VCaP (cell line): ENCODE measurements around the gene HMGN5.

ENCODE experiments used
- H3K27ac ChIP-seq: fragments of 450-650 bp; 2 replicates; pipeline ENCODE4 v1.5.1; 2017
- TF ChIP-seq, protein P1 (sequence below): fragments of 450-650 bp; conservative IDR thresholded peaks from 2 replicates; pipeline ENCODE4 v1.5.1; 2017; ENCODE audit warnings: mild to moderate bottlenecking, moderate library complexity

The HMGN5 gene

DNA sequence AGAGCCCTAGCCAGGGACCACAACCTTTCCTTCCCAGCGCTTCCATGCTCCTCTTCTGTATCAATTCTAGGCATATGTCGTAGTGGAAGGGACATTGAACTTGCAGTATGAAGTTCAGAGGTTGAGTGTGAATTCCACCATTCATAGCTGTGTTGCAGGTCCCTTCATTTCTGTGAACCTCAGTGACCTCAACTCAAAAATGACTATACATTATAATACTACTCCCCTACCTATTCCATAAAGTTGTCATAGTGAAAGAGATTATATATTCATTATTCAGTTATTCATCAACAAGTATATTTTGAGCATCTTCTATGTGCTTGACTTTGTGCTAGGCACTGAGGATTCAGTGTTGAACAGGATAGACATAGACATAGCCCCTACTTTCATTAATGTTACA is 28.2 kb upstream of the HMGN5 start:
- TF ChIP-seq, protein P1, sequence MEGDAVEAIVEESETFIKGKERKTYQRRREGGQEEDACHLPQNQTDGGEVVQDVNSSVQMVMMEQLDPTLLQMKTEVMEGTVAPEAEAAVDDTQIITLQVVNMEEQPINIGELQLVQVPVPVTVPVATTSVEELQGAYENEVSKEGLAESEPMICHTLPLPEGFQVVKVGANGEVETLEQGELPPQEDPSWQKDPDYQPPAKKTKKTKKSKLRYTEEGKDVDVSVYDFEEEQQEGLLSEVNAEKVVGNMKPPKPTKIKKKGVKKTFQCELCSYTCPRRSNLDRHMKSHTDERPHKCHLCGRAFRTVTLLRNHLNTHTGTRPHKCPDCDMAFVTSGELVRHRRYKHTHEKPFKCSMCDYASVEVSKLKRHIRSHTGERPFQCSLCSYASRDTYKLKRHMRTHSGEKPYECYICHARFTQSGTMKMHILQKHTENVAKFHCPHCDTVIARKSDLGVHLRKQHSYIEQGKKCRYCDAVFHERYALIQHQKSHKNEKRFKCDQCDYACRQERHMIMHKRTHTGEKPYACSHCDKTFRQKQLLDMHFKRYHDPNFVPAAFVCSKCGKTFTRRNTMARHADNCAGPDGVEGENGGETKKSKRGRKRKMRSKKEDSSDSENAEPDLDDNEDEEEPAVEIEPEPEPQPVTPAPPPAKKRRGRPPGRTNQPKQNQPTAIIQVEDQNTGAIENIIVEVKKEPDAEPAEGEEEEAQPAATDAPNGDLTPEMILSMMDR: no peak

DNA sequence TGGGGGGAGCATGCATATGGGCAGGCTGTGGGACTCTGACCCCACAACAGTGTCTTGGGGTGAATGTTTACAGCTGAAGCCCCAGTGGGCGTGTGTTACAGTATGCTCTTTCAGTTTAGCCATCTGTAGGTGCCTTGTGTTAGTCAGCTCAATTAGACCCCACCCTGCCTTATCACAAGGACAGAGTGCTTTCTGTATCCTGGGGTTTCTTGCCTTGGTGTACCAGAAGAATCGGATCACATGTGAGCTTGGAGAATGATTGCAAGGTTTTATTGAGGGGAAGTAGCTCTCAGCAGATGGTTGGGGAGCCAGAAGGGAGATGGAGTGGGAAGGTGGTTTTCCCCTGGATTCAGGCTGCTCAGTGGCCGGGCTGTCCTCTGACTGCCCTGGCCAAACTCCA is 27.5 kb upstream of the HMGN5 start:
- H3K27ac ChIP-seq: no peak overlapping the region
- TF ChIP-seq, protein P1: no peak

More for the DNA sequence above, 28.2 kb upstream of the HMGN5 start:
- H3K27ac ChIP-seq: no peak overlapping the region

DNA sequence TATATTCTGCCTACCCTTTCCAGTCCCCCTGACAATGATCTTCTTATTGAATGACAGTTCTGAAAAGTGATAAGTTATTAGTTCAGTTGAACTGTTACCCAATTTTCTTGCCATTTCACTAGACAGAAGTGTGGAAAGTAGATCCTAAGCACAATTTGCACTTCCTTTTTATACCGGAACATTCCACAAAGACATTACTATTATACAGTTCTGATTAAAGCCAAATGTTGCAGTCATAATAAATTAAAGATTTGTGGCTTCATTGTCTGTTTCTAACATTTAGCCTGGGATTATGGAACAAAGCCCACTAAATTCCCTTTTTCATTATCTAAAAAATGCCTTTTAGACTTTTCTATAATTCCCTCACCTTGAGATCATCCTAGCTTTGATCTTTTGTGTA is 14.0 kb upstream of the HMGN5 start:
- H3K27ac ChIP-seq: no peak overlapping the region
- TF ChIP-seq, protein P1: no peak

DNA sequence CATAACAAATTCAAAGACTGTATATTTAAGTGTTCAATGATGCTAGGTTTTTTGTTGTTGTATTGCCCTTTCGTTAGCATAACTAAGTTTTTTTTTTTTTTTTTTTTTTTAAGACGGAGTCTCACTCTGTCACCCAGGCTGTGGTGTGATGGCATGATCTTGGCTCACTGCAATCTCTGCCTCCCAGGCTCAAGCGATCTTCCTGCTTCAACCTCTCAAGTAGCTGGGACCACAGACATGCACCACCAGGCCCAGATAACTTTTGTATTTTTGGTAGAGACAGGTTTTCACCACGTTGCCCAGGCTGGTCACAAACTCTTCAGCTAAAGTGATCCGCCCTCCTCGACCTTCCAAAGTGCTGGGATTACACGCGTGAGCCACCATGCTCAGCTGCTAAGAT is 7.2 kb upstream of the HMGN5 start:
- H3K27ac ChIP-seq: no peak overlapping the region
- TF ChIP-seq, protein P1: no peak

DNA sequence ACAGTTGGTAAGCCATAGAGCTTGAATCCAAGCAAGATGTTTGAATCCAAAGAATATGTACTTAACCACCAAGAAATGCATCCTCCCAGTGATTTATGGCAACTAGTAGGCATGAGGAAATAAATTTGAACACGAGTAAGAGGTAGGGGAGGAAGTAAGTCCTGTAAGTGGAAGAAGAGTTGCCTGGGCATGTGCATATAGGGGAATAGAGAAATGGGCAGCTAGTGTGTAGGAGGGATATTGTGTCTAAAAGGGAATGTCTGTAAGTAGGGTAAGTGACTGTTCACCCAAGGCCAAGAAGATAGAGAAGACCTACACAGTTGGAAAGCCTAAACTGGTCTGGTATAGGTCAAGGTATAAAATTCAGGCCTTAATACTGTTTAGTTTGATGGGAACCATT is 4.8 kb upstream of the HMGN5 start:
- H3K27ac ChIP-seq: no peak overlapping the region
- TF ChIP-seq, protein P1: no peak

DNA sequence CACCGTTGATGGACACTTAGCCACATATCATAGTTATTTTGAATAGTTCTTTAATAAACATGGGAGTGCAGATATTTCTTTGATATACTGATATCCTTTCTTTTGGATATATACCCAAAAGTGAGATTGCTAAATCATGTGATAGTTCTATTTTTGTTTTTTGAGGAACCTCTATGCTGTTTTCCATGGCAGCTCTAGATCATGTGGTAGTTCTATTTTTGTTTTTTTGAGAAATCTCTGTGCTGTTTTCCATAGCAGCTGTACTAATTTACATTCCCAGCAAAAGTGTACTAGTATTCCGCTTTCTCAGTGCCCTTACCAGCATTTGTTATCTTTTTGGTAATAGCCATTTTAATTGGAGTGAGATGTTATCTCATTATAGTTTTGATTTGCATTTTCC is 3.8 kb upstream of the HMGN5 start:
- TF ChIP-seq, protein P1: no peak
- no peak overlapping the region for H3K27ac ChIP-seq

DNA sequence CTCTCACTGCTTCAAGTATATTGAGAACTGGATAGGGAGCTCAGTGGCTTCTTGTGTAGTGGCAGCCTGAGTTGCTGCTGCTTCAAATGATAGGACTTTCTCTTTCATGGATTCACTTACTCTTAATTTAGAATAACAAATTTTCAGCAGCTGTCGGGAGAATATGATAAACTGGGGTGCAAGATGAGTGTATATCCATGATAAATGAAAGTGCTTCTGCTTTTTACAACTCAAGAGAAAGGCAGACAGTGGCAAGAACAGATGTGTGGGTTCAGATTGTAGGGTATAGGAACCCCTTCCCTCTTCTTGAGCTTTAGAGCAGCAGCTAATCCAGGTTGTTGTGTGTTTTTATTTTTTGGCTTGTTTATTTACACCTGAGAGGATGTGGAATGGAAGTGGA is 1.2 kb upstream of the HMGN5 start:
- no peak overlapping the region for H3K27ac ChIP-seq
- TF ChIP-seq, protein P1: no peak

DNA sequence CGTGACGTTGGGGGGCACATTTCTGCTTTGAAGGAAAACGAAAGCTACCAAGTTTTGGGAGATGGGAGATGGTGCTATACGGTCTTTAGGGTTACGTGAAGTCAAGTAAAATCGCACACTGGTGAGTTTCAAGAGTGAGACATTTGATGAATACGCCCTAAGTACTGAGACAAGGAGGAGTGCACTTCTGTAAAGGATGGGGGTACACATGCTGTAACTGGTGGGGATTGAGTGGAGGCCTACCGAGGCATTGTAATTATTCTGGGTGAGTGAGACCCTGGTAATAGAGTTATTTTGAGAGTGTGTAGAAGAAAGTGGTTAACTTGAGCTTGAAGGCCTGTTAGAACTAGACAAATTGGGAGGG is 725 bp upstream of the HMGN5 start:
- no peak overlapping the region for H3K27ac ChIP-seq
- TF ChIP-seq, protein P1: no peak
